Pancreas (tissue), 10 donors: ENCODE results near the gene ZNF33A. TPM values are rescaled to one million over a fixed set of nuclear protein-coding genes. Genes with fewer than 3 reads are reported as not detected.
A peak's percentile ranks its signal among the peaks of the same experiment; 100 is the strongest.

Experiments used
- ATAC-seq, 4 donors: fragments of 200-7000 bp; cut with Tn5 transposase; one replicate each; pipeline versions ENCODE4 v1.8.0 to v1.9.1; 2020; ENCODE audit warnings: mild to moderate bottlenecking in 4 of 4, moderate library complexity in 4 of 4
- DNase-seq, 6 donors: peaks; one replicate each; pipeline ENCODE4 v3.0.0-alpha.2; 2020
- FAIRE-seq: peaks from 2 replicates; lab custom pipeline; 2012; peaks lifted over from hg19 to GRCh38; lab: Jason Lieb, UNC
- H3K27ac ChIP-seq, 4 donors: fragments of 200-600 bp; sonication (generic); 1 replicate in 3 of 4; 2 replicates in 1 of 4; pipeline versions ENCODE4 v1.5.0 to v1.8.0; 2020
- H3K27me3 ChIP-seq, 4 donors: fragments of 200-600 bp; one replicate each; pipeline ENCODE4 v1.8.0; 2021
- H3K36me3 ChIP-seq, 3 donors: fragments of 200-600 bp; sonication (generic) in 1 of 3; one replicate each; pipeline versions ENCODE4 v1.5.0 to v1.8.0; 2020 to 2021
- H3K4me1 ChIP-seq, 3 donors: fragments of 200-600 bp; one replicate each; pipeline ENCODE4 v1.8.0; 2021
- H3K4me3 ChIP-seq, 4 donors: fragments of 200-600 bp; sonication (generic) in 2 of 4; one replicate each; pipeline versions ENCODE4 v1.5.0 to v1.8.0; 2020 to 2021
- H3K9me3 ChIP-seq, 4 donors: fragments of 200-600 bp; one replicate each; pipeline ENCODE4 v1.8.0; 2021
- CTCF ChIP-seq, 4 donors: fragments of 200-600 bp; sonication (generic) in 3 of 4; IDR thresholded peaks; one replicate each; pipeline versions ENCODE4 v1.5.0 to v1.8.0; 2021; ENCODE audit warnings: antibody characterized with exemption in 4 of 4
- WGBS, 2 donors: extraction: QIAGEN DNeasy Blood & Tissue Kit; methylation state at CpG; one replicate each; pipeline ENCODE4 v1.1.7; 2013; 5-methylcytosine and 5-hydroxymethylcytosine counted together
- intact Hi-C, 3 donors: fragments of 100-400 bp; cut with DNase I; formaldehyde crosslinking; loops; one replicate each; pipeline versions ENCODE4 v1.11.1 to v1.14.2; 2022
- polyA plus RNA-seq, 2 donors: library from polyadenylated mRNA; stranded (reverse); fragments of 200-250 nt; gene quantifications; one replicate each; pipeline ENCODE4 v1.2.3, GENCODE V29; 2013
- total RNA-seq, 6 donors: library from RNA; stranded (reverse); fragmentation: NEBNext Ultra II Directional in 4 of 6; extraction: Animal tissue kit (Norgen Biotek cat#: 25700) in 4 of 6; gene quantifications; one replicate each; pipeline versions ENCODE4 v1.2.1 to v1.2.4, GENCODE V29; 2021 to 2023
- donor health status: healthy with polysubstance abuse.
- donor health status: DM: no; HTN: no; CAD: no; lungs with moderate emphysema.
- donor health status: DM: no; HTN: no; CAD: no.
- donor health status: control.
- donor health status: control.
- donor health status: Bipolar disorder and iron deficiency.
- donor health status: DM: yes; HTN: yes; CAD: no.
- donor health status: DM: no; HTN: no; CAD: no.
- donor health status: DM: no; HTN: no; CAD: no.
- donor health status: DM: yes; HTN: yes; CAD: no.

ZNF33A gene
- total and polyA plus RNA-seq, 8 donors, result 9.7 to 32.1 (median 19.0) TPM

GRCh38 chr10:38025283-38025682 lies 14.8 kb downstream of the ZNF33A start:
- Histone ChIP-seq H3K27me3 (no peaks in the 10 kb centered on the region), H3K9me3 (no peaks in the 10 kb centered on the region), H3K4me1 (no peaks in the 10 kb centered on the region), H3K27ac (no peak overlapping the region), H3K36me3 (peaks cover 0 to 41% (median 11%) of the 10 kb centered on the region in 3 donors), H3K4me3 (no peak overlapping the region)
- no peak for FAIRE-seq
- ATAC-seq, result peak in 1 of 4 donors; percentile 18
- no peak for TF ChIP-seq CTCF (IDR thresholded peaks at IDR 0.05)
- intact Hi-C loops, result no loop called here
- no peak for DNase-seq
- 92 to 98% methylated on average over 3 of the region's 3 CpGs for WGBS, 2 donors

GRCh38 chr10:38027986-38028385 lies 17.5 kb downstream of the ZNF33A start:
- no peak for TF ChIP-seq CTCF (IDR thresholded peaks at IDR 0.05)
- Histone ChIP-seq H3K27ac (no peak overlapping the region), H3K4me1 (no peaks in the 10 kb centered on the region), H3K4me3 (no peak overlapping the region), H3K9me3 (no peaks in the 10 kb centered on the region), H3K27me3 (no peaks in the 10 kb centered on the region), H3K36me3 (peaks cover 0 to 31% (median 11%) of the 10 kb centered on the region in 3 donors)
- DNase-seq, result no peak
- FAIRE-seq, result no peak
- intact Hi-C loops, result no loop called here
- no peak for ATAC-seq
- WGBS, 2 donors, result 96 to 100% methylated on average over 1 of the region's 1 CpG

GRCh38 chr10:38032886-38033285 lies 22.4 kb downstream of the ZNF33A start:
- DNase-seq (no peak), FAIRE-seq (no peak), ATAC-seq (peak in 3 of 4 donors; percentile 33 to 86 (median 66))
- Histone ChIP-seq H3K27ac (peak overlapping the region in 1 of 4 donors; percentile 15), H3K4me3 (no peak overlapping the region), H3K36me3 (peaks cover 0 to 29% (median 8%) of the 10 kb centered on the region in 3 donors), H3K27me3 (no peaks in the 10 kb centered on the region), H3K4me1 (no peaks in the 10 kb centered on the region), H3K9me3 (no peaks in the 10 kb centered on the region)
- no peak for TF ChIP-seq CTCF (IDR thresholded peaks at IDR 0.05)
- WGBS, 2 donors, result 71 to 76% methylated on average over 5 of the region's 5 CpGs
- intact Hi-C loops, result no loop called here

GRCh38 chr10:38038107-38038931 lies 27.8 kb downstream of the ZNF33A start:
- WGBS, 2 donors, result 96 to 98% methylated on average over 7 of the region's 7 CpGs
- FAIRE-seq, result peak; percentile 23
- H3K4me1 ChIP-seq, result no peaks in the 10 kb centered on the region
- H3K4me3 ChIP-seq, result no peak overlapping the region
- intact Hi-C loops, result no loop called here
- no peak overlapping the region for H3K27ac ChIP-seq
- peaks cover 0 to 28% (median 0%) of the 10 kb centered on the region in 3 donors for H3K36me3 ChIP-seq
- no peak for TF ChIP-seq CTCF (IDR thresholded peaks at IDR 0.05)
- no peaks in the 10 kb centered on the region for H3K27me3 ChIP-seq
- H3K9me3 ChIP-seq, result no peaks in the 10 kb centered on the region
- no peak for DNase-seq
- ATAC-seq, result no peak

GRCh38 chr10:38038932-38039245 lies 28.4 kb downstream of the ZNF33A start:
- Histone ChIP-seq H3K27ac (no peak overlapping the region), H3K27me3 (no peaks in the 10 kb centered on the region), H3K4me3 (no peak overlapping the region), H3K4me1 (no peaks in the 10 kb centered on the region), H3K9me3 (no peaks in the 10 kb centered on the region), H3K36me3 (peaks cover 0 to 28% (median 0%) of the 10 kb centered on the region in 3 donors)
- no peak for TF ChIP-seq CTCF (IDR thresholded peaks at IDR 0.05)
- DNase-seq (no peak), FAIRE-seq (no peak), ATAC-seq (no peak)
- intact Hi-C loops, result no loop called here
